Daoy (cell line): ENCODE results near the gene UGT1A9. TPM values are rescaled to one million over a fixed set of nuclear protein-coding genes. Genes with fewer than 3 reads are reported as not detected.
A peak's percentile ranks its signal among the peaks of the same experiment; 100 is the strongest.
"Not testable (repeated sequence)": the region's sequence is repeated elsewhere in the genome, so short reads cannot be mapped to it uniquely, and the experiment has no call there.

Source experiments
- DNase-seq: peaks from one replicate; pipeline ENCODE4 v3.0.0-alpha.2; 2015; ENCODE audit warnings: low read depth
- total RNA-seq: library from RNA; depleted of rRNA; stranded (reverse); fragments of >200 nt; shearing (Covaris generic); gene quantifications from 2 replicates; pipeline ENCODE4 v1.2.3, GENCODE V29; 2014

Gene UGT1A9
- total RNA-seq, 1 experiment from 2014 or later = 1.0 TPM

- DNase-seq = peak; percentile 87
Measured at GRCh38 chr2:233711312-233712008, 39.8 kb downstream of the UGT1A9 start.

- no peak for DNase-seq
Measured at GRCh38 chr2:233712611-233713261, 41.0 kb downstream of the UGT1A9 start, which contains the start of gene UGT1A5. Gene UGT1A5 (plus strand): TSS chr2:233712907. CDS start chr2:233712992, 85 bp downstream.

- DNase-seq = no peak
Measured at GRCh38 chr2:233713262-233713615, 41.5 kb downstream of the UGT1A9 start.

GRCh38 chr2:233714121-233714520 lies 42.4 kb downstream of the UGT1A9 start:
- peak; percentile 49 for DNase-seq

- DNase-seq = no peak
Measured at GRCh38 chr2:233718552-233718951, 46.9 kb downstream of the UGT1A9 start, which contains the start of gene UGT1A4. Gene UGT1A4 (plus strand): TSS chr2:233718736. CDS start chr2:233718821, 85 bp downstream.

GRCh38 chr2:233728723-233729301 lies 57.1 kb downstream of the UGT1A9 start, which contains the start of gene UGT1A3:
Gene UGT1A3 (plus strand): TSS chr2:233729042. CDS start chr2:233729127, 85 bp downstream.
- no peak for DNase-seq

GRCh38 chr2:233736868-233737653 lies 65.4 kb downstream of the UGT1A9 start:
- not testable (repeated sequence) for DNase-seq

GRCh38 chr2:233740870-233741269 lies 69.2 kb downstream of the UGT1A9 start:
- no peak for DNase-seq

GRCh38 chr2:233743464-233744259 lies 72.0 kb downstream of the UGT1A9 start:
- DNase-seq = no peak

GRCh38 chr2:233745073-233745755 lies 73.5 kb downstream of the UGT1A9 start:
- DNase-seq = no peak

- DNase-seq = not testable (repeated sequence)
Measured at GRCh38 chr2:233745838-233746237, 74.1 kb downstream of the UGT1A9 start.

GRCh38 chr2:233746475-233747282 lies 75.0 kb downstream of the UGT1A9 start:
- no peak for DNase-seq

GRCh38 chr2:233747283-233747544 lies 75.5 kb downstream of the UGT1A9 start:
- no peak for DNase-seq

GRCh38 chr2:233750689-233751088 lies 79.0 kb downstream of the UGT1A9 start:
- DNase-seq = not testable (repeated sequence)

GRCh38 chr2:233751212-233752009 lies 79.7 kb downstream of the UGT1A9 start:
- not testable (repeated sequence) for DNase-seq

GRCh38 chr2:233754872-233755611 lies 83.3 kb downstream of the UGT1A9 start:
- DNase-seq = no peak

- DNase-seq = peak; percentile 47
Measured at GRCh38 chr2:233756429-233757081, 84.9 kb downstream of the UGT1A9 start.

- DNase-seq = no peak
Measured at GRCh38 chr2:233758141-233758540, 86.4 kb downstream of the UGT1A9 start.
